BE2C (cell line): Measurements from ENCODE around the gene BEGAIN.

ENCODE experiments used
- DNase-seq: peaks from one replicate; pipeline ENCODE4 v3.0.0-alpha.2; 2020
- H3K27me3 ChIP-seq: fragments of 250-450 bp; sonication (Bioruptor Pico); 2 replicates; pipeline ENCODE4 v1.5.1; 2020; ENCODE audit warnings: mild to moderate bottlenecking
- H3K36me3 ChIP-seq: fragments of 250-450 bp; sonication (Bioruptor Pico); 2 replicates; pipeline ENCODE4 v1.5.1; 2020; ENCODE audit warnings: mild to moderate bottlenecking
- H3K4me1 ChIP-seq: fragments of 250-450 bp; sonication (Bioruptor Pico); 2 replicates; pipeline ENCODE4 v1.5.1; 2020
- H3K4me3 ChIP-seq: 2 replicates; pipeline ENCODE4 v1.5.1; 2011; ENCODE audit warnings: low read depth, low read length
- H3K9me3 ChIP-seq: fragments of 250-450 bp; sonication (Bioruptor Pico); 2 replicates; pipeline ENCODE4 v1.5.1; 2020
- TF ChIP-seq, protein P1 (sequence below): IDR thresholded peaks from 2 replicates; pipeline ENCODE4 v1.5.1; 2012; ENCODE audit warnings: mild to moderate bottlenecking, low read depth, low read length

BEGAIN gene

DNA sequence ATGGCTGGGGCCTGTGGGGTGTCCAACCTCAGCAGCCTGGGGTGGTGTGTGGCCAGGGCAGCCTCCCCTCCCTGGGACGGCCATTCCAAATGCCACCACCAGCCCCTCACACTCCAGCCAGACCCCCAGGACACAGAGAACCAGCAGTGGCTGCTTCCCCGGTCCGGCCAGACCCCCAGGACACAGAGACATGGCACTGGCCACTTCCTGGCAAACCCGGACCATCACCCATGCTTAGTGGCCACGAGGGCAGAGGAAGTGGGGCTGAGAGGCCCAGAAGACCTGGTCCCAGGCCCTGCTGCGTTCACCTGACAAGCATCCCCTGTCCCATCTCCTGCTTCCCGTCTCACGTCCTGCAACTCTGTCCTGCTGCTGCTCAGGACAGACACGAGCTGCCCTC is 26.7 kb downstream of the BEGAIN start:
- DNase-seq = no peak
- Histone ChIP-seq H3K27me3 (no peaks in the 10 kb centered on the region), H3K9me3 (no peaks in the 10 kb centered on the region), H3K4me1 (peaks cover 38% of the 10 kb centered on the region), H3K36me3 (peaks cover 3% of the 10 kb centered on the region), H3K4me3 (no peak overlapping the region)
- TF ChIP-seq, protein P1, sequence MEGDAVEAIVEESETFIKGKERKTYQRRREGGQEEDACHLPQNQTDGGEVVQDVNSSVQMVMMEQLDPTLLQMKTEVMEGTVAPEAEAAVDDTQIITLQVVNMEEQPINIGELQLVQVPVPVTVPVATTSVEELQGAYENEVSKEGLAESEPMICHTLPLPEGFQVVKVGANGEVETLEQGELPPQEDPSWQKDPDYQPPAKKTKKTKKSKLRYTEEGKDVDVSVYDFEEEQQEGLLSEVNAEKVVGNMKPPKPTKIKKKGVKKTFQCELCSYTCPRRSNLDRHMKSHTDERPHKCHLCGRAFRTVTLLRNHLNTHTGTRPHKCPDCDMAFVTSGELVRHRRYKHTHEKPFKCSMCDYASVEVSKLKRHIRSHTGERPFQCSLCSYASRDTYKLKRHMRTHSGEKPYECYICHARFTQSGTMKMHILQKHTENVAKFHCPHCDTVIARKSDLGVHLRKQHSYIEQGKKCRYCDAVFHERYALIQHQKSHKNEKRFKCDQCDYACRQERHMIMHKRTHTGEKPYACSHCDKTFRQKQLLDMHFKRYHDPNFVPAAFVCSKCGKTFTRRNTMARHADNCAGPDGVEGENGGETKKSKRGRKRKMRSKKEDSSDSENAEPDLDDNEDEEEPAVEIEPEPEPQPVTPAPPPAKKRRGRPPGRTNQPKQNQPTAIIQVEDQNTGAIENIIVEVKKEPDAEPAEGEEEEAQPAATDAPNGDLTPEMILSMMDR = no peak

DNA sequence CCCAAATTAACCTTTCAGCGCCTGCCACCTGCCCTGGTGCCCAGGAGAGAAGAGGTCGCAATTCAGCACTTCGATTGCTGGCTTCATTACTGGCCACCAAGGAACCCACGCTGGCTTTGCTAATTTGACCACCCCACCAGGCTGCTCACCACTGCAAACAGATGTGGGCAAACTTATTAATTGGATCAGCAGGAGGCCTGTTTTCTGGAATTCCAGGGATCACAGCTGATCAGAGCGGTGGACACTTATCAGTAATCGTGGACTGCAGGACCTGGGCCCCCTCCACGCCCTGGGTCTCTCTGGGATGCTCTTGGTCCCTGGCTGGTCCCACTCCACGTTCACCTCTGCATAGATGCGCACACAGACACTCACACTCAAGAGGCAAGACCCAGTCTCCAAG is 27.8 kb downstream of the BEGAIN start:
- Histone ChIP-seq H3K9me3 (no peaks in the 10 kb centered on the region), H3K4me1 (peaks cover 35% of the 10 kb centered on the region), H3K27me3 (no peaks in the 10 kb centered on the region), H3K36me3 (0 out of 2 replicates have a peak, but pooled peaks cover 3% of the 10 kb centered on the region), H3K4me3 (no peak overlapping the region)
- no peak for DNase-seq
- TF ChIP-seq, protein P1 = no peak

DNA sequence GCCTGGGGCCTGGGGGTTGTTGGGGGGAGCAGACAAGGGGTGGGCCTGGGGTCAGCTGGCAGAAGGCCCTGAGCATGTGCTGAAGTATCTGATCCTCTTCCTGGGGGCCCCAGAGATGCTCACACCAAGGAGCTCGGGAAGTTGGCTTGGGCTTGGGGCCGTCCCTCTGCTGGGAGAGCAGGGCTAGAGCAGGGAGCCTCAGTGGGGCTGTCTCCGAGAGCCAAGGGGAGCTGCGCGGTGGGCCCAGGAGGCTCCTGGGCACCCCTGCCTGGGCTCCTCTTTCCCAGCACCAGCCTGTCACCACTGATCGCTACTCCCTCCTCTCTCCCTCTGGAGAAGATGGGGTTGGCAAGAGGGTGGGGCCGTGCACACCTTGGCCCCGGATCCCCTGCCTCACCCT is 28.3 kb downstream of the BEGAIN start:
- TF ChIP-seq, protein P1 = no peak
- Histone ChIP-seq H3K36me3 (0 out of 2 replicates have a peak, but pooled peaks cover 3% of the 10 kb centered on the region), H3K27me3 (no peaks in the 10 kb centered on the region), H3K4me3 (no peak overlapping the region), H3K4me1 (peaks cover 35% of the 10 kb centered on the region), H3K9me3 (no peaks in the 10 kb centered on the region)
- no peak for DNase-seq

DNA sequence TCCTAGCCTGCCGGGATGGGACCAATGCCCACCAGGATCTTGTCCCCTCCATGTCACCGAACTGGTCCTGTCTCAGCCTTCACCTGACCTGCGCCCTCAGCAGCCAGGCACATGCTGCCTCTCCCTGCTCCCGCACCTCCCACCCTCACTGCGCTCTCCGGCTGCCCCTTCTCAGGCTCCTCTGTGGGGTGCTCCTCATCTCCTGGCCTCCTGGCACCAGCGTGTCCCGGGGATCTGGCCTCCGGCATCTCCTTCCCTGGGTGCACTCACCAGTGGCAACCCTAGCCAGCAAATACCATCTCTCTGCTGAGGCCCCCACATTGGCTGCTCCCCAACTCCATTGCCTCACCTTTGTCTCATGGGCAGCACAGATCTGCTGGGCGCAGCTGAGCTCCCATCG is 29.0 kb downstream of the BEGAIN start:
- H3K4me1 ChIP-seq = peaks cover 39% of the 10 kb centered on the region
- TF ChIP-seq, protein P1 = no peak
- H3K9me3 ChIP-seq = no peaks in the 10 kb centered on the region
- no peak overlapping the region for H3K4me3 ChIP-seq
- H3K36me3 ChIP-seq = 0 out of 2 replicates have a peak, but pooled peaks cover 3% of the 10 kb centered on the region
- no peaks in the 10 kb centered on the region for H3K27me3 ChIP-seq
- DNase-seq = no peak

DNA sequence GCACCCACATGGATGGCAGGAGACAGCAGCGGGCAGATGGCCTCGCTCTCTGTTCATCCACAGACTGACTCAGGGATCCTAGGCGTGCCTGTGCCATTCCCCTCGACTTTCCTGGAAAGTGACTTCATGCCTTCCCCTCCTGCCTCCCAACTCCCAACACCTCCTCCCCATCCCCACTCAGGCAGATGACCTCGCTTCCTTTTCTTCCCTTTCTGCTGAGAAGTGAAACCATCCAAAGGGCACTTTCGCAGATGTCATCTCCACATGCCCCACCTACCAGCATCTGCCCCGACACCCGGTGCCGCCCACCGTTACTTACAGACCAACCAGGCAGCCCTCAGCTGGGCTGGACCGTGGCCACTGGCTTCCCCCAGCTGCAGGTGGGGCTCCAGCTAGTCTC is 29.6 kb downstream of the BEGAIN start:
- 0 out of 2 replicates have a peak, but pooled peaks cover 3% of the 10 kb centered on the region for H3K36me3 ChIP-seq
- no peaks in the 10 kb centered on the region for H3K9me3 ChIP-seq
- H3K4me3 ChIP-seq = no peak overlapping the region
- peak; percentile 73 for DNase-seq
- peaks cover 40% of the 10 kb centered on the region for H3K4me1 ChIP-seq
- H3K27me3 ChIP-seq = no peaks in the 10 kb centered on the region
- TF ChIP-seq, protein P1 = no peak

DNA sequence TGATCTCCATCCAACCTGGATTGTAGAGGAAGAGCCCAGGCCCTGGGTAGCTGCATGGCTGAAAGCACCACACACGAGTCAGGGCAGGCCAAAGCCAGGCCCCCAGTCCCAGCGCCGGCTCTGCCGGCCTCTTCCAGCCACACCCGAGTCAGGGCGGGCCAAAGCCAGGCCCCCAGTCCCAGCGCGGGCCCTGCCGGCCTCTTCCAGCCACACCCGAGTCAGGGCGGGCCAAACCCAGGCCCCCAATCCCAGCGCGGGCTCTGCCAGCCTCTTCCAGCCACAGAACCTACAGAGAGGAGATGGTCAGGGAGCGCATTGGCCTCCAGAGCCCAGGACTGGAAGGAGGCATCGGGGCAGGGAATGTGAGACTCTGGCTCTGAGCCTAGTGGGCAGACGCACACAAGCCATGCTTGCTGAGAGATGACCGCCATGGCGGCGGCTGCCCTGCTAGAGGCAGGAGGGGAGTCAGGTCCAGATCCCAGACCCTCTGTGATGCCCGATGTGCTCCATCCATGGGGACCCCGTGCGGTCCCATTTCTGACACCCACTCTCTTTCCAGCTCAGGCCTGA is 30.2 kb downstream of the BEGAIN start:
- Histone ChIP-seq H3K4me1 (peaks cover 42% of the 10 kb centered on the region), H3K36me3 (0 out of 2 replicates have a peak, but pooled peaks cover 3% of the 10 kb centered on the region), H3K27me3 (no peaks in the 10 kb centered on the region), H3K9me3 (no peaks in the 10 kb centered on the region), H3K4me3 (no peak overlapping the region)
- TF ChIP-seq, protein P1 = no peak
- DNase-seq = peak; percentile 39
